ENCODE results near the gene STMP1. TPM values are rescaled to one million over a fixed set of nuclear protein-coding genes. Genes with fewer than 3 reads are reported as not detected.
A peak's percentile ranks its signal among the peaks of the same experiment; 100 is the strongest.

The STMP1 gene
- total and polyA plus RNA-seq, 2 of the 8 experiments (the other 6 are each of a cell fraction or from before 2014, with no cell fraction given), result 22.7 to 36.7 TPM

DNA sequence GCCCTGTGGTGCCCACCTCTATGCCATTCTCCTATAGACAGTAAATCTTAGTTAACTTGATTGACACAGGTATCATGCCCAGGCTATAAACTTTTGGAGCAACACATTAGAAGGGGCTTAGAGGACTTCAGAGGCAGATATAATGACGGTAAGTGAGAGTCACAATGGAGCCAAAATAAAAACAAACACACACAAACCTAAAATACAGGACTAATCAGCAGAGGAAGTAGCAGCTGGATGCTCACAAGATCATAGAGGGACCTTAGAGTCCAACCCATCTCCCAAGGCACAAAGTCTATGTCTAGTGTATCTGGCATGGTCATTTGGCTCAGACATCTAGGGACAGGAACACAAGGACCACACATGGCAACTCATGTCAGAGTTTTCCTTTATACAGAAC lies 53.4 kb downstream of the STMP1 start:
- Histone ChIP-seq H2AK5ac (ENCODE audit: low read depth, low read length) (0 out of 2 replicates have a peak overlapping the region, but pooled peaks have one; percentile 56), H3K18ac (ENCODE audit: extremely low read depth, low read length) (no peak overlapping the region), H2BK5ac (ENCODE audit: low read depth, low read length) (no peak overlapping the region), H4K8ac (ENCODE audit: extremely low read depth, insufficient read depth, low read length) (no peak overlapping the region), H4K91ac (replicated peaks; ENCODE audit: insufficient read length, low read length) (no peak overlapping the region), H3K4me2 (ENCODE audit: insufficient read depth in 1 of 2, low read depth in 2 of 2, low read length in 2 of 2) (no peak overlapping the region), H2AFZ (ENCODE audit: low read length) (no peak overlapping the region), H3K79me1 (ENCODE audit: low read depth, low read length) (no peaks in the 10 kb centered on the region), H4K5ac (ENCODE audit: insufficient read length, low read depth, low read length) (no peak overlapping the region), H3K36me3 (ENCODE audit: control insufficient read depth in 2 of 4, insufficient read depth in 4 of 4, low read length in 3 of 4) (no peaks in the 10 kb centered on the region), H3K4me3 (ENCODE audit: extremely low read depth in 1 of 4, insufficient read depth in 2 of 4, low read depth in 3 of 4, low read length in 4 of 4) (no peak overlapping the region), H3K23ac (ENCODE audit: insufficient read length) (no peak overlapping the region), H2BK12ac (ENCODE audit: low read depth, low read length) (no peak overlapping the region), H3K4ac (replicated peaks; ENCODE audit: insufficient read length, low read depth, low read length) (no peak overlapping the region), H2BK20ac (ENCODE audit: low read length) (no peak overlapping the region; the same call in 1 of the 2 replicates), H2BK15ac (ENCODE audit: low read length) (no peak overlapping the region), H3K4me1 (replicated peaks in 1 of 4; ENCODE audit: control insufficient read depth in 3 of 4, insufficient read depth in 4 of 4, low read length in 3 of 4) (peaks cover 0 to 4% (median 2%) of the 10 kb centered on the region in 4 experiments; a peak in 1 of 7 replicates), H3K56ac (replicated peaks; ENCODE audit: insufficient read length, low read depth, low read length) (no peak overlapping the region), H2BK120ac (replicated peaks; ENCODE audit: low read depth, low read length) (no peak overlapping the region), H3K79me2 (ENCODE audit: control insufficient read depth in 1 of 2, insufficient read depth in 2 of 2, low read length in 2 of 2) (no peaks in the 10 kb centered on the region), H3K9ac (replicated peaks in 1 of 4; ENCODE audit: extremely low read depth in 1 of 4, low read depth in 3 of 4, low read length in 3 of 4) (no peak overlapping the region), H4K20me1 (replicated peaks in 1 of 2; ENCODE audit: control insufficient read depth in 1 of 2, insufficient read depth in 2 of 2, low read length in 2 of 2) (peaks cover 0 to 5% of the 10 kb centered on the region in 2 experiments), H3K27ac (ENCODE audit: low read depth, low read length) (no peak overlapping the region), H3K14ac (ENCODE audit: insufficient read length) (no peak overlapping the region), H3K23me2 (ENCODE audit: low read depth, low read length) (peaks cover 6% of the 10 kb centered on the region; the same call in 1 of the 2 replicates), H3K9me3 (ENCODE audit: insufficient read depth in 2 of 2, low read depth in 1 of 2, low read length in 1 of 2) (no peaks in the 10 kb centered on the region), H3K27me3 (replicated peaks in 1 of 4; ENCODE audit: control insufficient read depth in 3 of 4, extremely low read depth in 1 of 4, insufficient read depth in 3 of 4, low read length in 3 of 4) (no peaks in the 10 kb centered on the region)
- no peak for DNase-seq (ENCODE audit: low read depth in 1 of 2, low spot score in 2 of 2)
- WGBS, 2 experiments (ENCODE audit: extremely low coverage in 1 of 2, insufficient coverage in 1 of 2, insufficient read length in 1 of 2, insufficient replicate concordance in 2 of 2, low coverage in 1 of 2, low lambda C conversion rate in 2 of 2, missing lambda C conversion rate in 1 of 2), result 85% methylated on average over 1 of the region's 1 CpG; no CpG with 5 or more reads in 1 of the 2 experiments
- CTCF ChIA-PET (ENCODE audit: partially characterized antibody), result interaction anchor here (1.1 to 14.4 kb wide), 6 partner anchors 10 to 85 kb away, joined by 3 to 133 read pairs (median 6); no protein-coding TSS in a partner anchor
- FAIRE-seq, result no peak
- POLR2A ChIA-PET (ENCODE audit: partially characterized antibody), result no interaction called here

All from H1 (cell line).